Measurements from ENCODE around the gene ARL6IP6. TPM values are rescaled to one million over a fixed set of nuclear protein-coding genes. Genes with fewer than 3 reads are reported as not detected.

The ARL6IP6 gene
- total and polyA plus RNA-seq, 10 of the 15 experiments (the other 5 are each of a cell fraction or from before 2014, with no cell fraction given), result 15.8 to 87.3 (median 28.4) TPM

DNA sequence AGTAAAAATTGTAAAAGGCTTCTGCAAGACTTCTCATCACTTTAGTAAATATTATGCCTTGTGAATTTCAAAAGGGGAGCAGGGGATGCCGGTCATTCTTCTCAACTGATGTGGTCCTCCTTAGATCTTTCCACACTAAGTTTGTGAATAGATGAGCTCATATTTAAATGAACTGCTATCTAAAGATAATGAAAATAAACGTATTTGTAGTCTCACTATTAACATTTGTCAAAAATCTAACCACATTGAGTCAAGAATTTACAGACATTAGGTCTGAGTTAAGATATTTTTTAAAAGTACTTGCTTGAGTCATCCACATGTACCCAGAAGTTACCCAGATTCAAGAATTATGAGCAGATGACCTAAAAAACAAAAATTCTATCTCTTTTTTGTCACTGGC lies 7.7 kb upstream of the ARL6IP6 start (continued):
- TF ChIP-seq, protein P1, sequence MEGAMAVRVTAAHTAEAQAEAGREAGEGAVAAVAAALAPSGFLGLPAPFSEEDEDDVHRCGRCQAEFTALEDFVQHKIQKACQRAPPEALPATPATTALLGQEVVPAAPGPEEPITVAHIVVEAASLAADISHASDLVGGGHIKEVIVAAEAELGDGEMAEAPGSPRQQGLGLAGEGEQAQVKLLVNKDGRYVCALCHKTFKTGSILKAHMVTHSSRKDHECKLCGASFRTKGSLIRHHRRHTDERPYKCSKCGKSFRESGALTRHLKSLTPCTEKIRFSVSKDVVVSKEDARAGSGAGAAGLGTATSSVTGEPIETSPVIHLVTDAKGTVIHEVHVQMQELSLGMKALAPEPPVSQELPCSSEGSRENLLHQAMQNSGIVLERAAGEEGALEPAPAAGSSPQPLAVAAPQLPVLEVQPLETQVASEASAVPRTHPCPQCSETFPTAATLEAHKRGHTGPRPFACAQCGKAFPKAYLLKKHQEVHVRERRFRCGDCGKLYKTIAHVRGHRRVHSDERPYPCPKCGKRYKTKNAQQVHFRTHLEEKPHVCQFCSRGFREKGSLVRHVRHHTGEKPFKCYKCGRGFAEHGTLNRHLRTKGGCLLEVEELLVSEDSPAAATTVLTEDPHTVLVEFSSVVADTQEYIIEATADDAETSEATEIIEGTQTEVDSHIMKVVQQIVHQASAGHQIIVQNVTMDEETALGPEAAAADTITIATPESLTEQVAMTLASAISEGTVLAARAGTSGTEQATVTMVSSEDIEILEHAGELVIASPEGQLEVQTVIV (IDR thresholded peaks at IDR 0.05; ENCODE audit: borderline replicate concordance, partially characterized antibody), result no peak
- TF ChIP-seq SMAD5 (IDR thresholded peaks at IDR 0.05; ENCODE audit: low read depth), result no peak
- no peak for TF ChIP-seq ZNF622 (IDR thresholded peaks at IDR 0.05)
- TF ChIP-seq TCF3 (IDR thresholded peaks at IDR 0.05; ENCODE audit: borderline replicate concordance, insufficient read depth, low read depth, low read length), result no peak
- TF ChIP-seq RB1 (IDR thresholded peaks at IDR 0.05; ENCODE audit: borderline replicate concordance), result no peak
- TF ChIP-seq RCOR1 (conservative IDR thresholded peaks at IDR 0.05; ENCODE audit: low read depth, low read length), result no peak
- no peak for TF ChIP-seq IRF4 (IDR thresholded peaks at IDR 0.05; ENCODE audit: low read depth, low read length)
- TF ChIP-seq, protein P2, sequence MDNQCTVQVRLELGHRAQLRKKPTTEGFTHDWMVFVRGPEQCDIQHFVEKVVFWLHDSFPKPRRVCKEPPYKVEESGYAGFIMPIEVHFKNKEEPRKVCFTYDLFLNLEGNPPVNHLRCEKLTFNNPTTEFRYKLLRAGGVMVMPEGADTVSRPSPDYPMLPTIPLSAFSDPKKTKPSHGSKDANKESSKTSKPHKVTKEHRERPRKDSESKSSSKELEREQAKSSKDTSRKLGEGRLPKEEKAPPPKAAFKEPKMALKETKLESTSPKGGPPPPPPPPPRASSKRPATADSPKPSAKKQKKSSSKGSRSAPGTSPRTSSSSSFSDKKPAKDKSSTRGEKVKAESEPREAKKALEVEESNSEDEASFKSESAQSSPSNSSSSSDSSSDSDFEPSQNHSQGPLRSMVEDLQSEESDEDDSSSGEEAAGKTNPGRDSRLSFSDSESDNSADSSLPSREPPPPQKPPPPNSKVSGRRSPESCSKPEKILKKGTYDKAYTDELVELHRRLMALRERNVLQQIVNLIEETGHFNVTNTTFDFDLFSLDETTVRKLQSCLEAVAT (IDR thresholded peaks at IDR 0.05), result no peak

DNA sequence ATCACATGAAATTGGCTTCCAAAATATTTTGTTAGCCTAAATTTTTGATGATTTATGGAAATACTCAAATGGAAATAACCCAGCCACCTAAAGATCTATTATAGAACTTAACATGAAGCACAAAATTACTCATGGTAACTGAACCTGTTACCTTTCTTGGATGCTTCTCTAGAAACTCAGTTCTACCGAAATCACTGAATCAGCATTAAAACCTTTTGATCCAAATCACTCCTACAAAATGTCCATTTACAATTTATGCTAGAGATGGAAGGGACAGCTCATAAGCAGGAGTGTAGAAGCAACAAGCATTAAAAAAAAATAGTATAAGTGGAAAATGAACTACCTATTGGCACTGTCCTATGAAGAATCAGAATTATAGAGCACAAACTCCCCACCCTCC lies 3.3 kb upstream of the ARL6IP6 start:
- peak overlapping the region; percentile 21 for H3K4me2 ChIP-seq (ENCODE audit: control insufficient read depth, insufficient read depth)
- H3K27me3 ChIP-seq (replicated peaks in 1 of 2; ENCODE audit: control insufficient read depth in 2 of 2, insufficient read depth in 2 of 2, low read length in 1 of 2), result no peaks in the 10 kb centered on the region
- H3K9ac ChIP-seq (ENCODE audit: control insufficient read depth, insufficient read depth, low read length), result peak overlapping the region; percentile 1; the same call in 1 of the 2 replicates
- POLR2A ChIA-PET, result interaction anchor here (0.6 to 2.9 kb wide), 2 partner anchors 14 to 20 kb away, joined by 7 to 20 read pairs; no protein-coding TSS in a partner anchor
- FAIRE-seq (no peak), DNase-seq (ENCODE audit: low read depth, low spot score) (no peak), ATAC-seq (no peak)
- no peak overlapping the region for H2AFZ ChIP-seq (ENCODE audit: control insufficient read depth, low read depth, low read length)
- peak overlapping the region; percentile 35; the same call in 1 of the 2 replicates for H3K4me3 ChIP-seq
- no peaks in the 10 kb centered on the region for H3K4me1 ChIP-seq (ENCODE audit: control insufficient read depth, insufficient read depth, low read length)
- H3K9me3 ChIP-seq (replicated peaks; ENCODE audit: control insufficient read depth, insufficient read depth, low read length), result no peaks in the 10 kb centered on the region
- intact Hi-C loops (cut with micrococcal nuclease; ENCODE audit: unreplicated experiment) (loop anchor here (5.0 to 10.0 kb wide), 2 partner anchors 538 to 1430 kb away; partner anchors contain the start of genes NMI and STAM2), in situ Hi-C loops (cut with MboI) (loop anchor here (25.0 kb wide), 1 partner anchor 1428 kb away; the partner anchor contains the start of gene NMI)
- WGBS (ENCODE audit: insufficient coverage, insufficient replicate concordance, low lambda C conversion rate, missing lambda C conversion rate), result 0% methylated on average over 1 of the region's 1 CpG
- SMC1A ChIA-PET (ENCODE audit: uncharacterized antibody, unreplicated experiment), result interaction anchor here (0.7 to 4.0 kb wide), 7 partner anchors 12 to 38 kb away, joined by 3 to 22 read pairs (median 15); no protein-coding TSS in a partner anchor
- peaks cover 0 to 27% of the 10 kb centered on the region in 2 experiments; a peak in 2 of 4 replicates for H3K36me3 ChIP-seq (ENCODE audit: control insufficient read depth in 2 of 2, insufficient read depth in 2 of 2, low read length in 1 of 2)
- H3K79me2 ChIP-seq (ENCODE audit: control insufficient read depth, insufficient read depth, low read length), result peaks cover 83% of the 10 kb centered on the region
- RAD21 ChIA-PET (ENCODE audit: unreplicated experiment), result interaction anchor here (1.0 to 1.6 kb wide), 3 partner anchors 15 to 539 kb away, joined by 3 to 4 read pairs (median 3); no protein-coding TSS in a partner anchor
- H3K27ac ChIP-seq (ENCODE audit: control insufficient read depth, insufficient read depth), result no peak overlapping the region
- BruUV-seq (replicated peaks), result no TSS peak
- CTCF ChIA-PET, result interaction anchor here (0.6 to 5.7 kb wide), 12 partner anchors 10 to 1787 kb away, joined by 3 to 58 read pairs (median 6); no protein-coding TSS in a partner anchor
- no peaks in the 10 kb centered on the region for H4K20me1 ChIP-seq (ENCODE audit: control insufficient read depth, insufficient read depth)
- TF ChIP-seq SPI1 (IDR thresholded peaks at IDR 0.05; ENCODE audit: borderline replicate concordance, insufficient read depth, low read depth, low read length), result no peak
- TF ChIP-seq, protein P3, sequence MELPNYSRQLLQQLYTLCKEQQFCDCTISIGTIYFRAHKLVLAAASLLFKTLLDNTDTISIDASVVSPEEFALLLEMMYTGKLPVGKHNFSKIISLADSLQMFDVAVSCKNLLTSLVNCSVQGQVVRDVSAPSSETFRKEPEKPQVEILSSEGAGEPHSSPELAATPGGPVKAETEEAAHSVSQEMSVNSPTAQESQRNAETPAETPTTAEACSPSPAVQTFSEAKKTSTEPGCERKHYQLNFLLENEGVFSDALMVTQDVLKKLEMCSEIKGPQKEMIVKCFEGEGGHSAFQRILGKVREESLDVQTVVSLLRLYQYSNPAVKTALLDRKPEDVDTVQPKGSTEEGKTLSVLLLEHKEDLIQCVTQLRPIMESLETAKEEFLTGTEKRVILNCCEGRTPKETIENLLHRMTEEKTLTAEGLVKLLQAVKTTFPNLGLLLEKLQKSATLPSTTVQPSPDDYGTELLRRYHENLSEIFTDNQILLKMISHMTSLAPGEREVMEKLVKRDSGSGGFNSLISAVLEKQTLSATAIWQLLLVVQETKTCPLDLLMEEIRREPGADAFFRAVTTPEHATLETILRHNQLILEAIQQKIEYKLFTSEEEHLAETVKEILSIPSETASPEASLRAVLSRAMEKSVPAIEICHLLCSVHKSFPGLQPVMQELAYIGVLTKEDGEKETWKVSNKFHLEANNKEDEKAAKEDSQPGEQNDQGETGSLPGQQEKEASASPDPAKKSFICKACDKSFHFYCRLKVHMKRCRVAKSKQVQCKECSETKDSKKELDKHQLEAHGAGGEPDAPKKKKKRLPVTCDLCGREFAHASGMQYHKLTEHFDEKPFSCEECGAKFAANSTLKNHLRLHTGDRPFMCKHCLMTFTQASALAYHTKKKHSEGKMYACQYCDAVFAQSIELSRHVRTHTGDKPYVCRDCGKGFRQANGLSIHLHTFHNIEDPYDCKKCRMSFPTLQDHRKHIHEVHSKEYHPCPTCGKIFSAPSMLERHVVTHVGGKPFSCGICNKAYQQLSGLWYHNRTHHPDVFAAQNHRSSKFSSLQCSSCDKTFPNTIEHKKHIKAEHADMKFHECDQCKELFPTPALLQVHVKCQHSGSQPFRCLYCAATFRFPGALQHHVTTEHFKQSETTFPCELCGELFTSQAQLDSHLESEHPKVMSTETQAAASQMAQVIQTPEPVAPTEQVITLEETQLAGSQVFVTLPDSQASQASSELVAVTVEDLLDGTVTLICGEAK (IDR thresholded peaks at IDR 0.05; ENCODE audit: borderline replicate concordance), result no peak
- TF ChIP-seq ETV6 (conservative IDR thresholded peaks at IDR 0.05 in 1 of 2, IDR thresholded peaks at IDR 0.05 in 1 of 2; ENCODE audit: borderline replicate concordance in 1 of 2, low read depth in 1 of 2), result no peak
- TF ChIP-seq, protein P4, sequence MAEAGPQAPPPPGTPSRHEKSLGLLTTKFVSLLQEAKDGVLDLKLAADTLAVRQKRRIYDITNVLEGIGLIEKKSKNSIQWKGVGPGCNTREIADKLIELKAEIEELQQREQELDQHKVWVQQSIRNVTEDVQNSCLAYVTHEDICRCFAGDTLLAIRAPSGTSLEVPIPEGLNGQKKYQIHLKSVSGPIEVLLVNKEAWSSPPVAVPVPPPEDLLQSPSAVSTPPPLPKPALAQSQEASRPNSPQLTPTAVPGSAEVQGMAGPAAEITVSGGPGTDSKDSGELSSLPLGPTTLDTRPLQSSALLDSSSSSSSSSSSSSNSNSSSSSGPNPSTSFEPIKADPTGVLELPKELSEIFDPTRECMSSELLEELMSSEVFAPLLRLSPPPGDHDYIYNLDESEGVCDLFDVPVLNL (IDR thresholded peaks at IDR 0.05; ENCODE audit: low read depth, low read length), result no peak
